ENCODE measurements around the gene BORCS6.

The BORCS6 gene

DNA sequence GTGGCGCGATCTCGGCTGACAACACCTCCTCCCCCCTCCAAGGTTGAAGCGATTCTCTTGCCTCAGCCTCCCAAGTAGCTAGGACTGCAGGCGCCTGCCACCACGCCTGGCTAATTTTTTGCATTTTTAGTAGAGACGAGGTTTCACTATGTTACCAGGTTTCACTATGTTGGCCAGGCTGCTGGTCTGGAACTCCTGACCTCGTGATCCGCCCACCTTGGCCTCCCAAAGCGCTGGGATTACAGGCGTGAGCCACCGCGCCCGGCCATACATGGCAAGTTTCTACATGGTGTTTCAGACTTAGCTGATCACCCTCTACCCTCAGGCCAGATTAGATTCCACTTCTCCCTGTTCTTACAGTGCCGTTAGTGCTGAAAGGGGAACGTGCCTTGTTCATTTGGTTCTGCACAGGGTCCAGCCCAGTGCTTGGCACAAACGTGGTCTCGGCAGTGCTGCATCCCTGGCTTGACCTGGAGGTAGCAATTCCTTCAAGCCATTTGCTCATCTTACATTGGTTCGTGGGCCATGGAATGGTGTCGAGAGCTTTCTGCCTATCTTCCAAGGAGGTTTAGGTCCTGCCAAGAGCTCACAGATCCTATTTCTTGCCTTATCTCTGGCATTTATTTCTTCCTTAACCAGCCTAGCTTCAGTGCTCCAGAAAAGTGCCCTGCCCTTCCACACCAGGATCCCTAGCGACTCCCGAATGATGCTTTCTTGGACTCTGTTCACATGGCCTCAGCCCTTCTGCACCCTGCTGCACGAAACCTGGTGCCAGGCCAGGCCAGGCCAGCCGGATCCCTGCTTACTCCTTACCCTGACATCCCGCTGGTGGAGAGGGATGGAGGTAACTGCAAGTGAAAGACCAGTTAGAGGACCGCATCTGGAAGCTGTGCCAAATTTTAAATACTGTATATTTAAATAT is 35.2 kb upstream of the BORCS6 start:
- no peak overlapping the region for H3K4me2 ChIP-seq (ENCODE audit: low read depth, low read length, poor library complexity, severe bottlenecking)
- H3K27ac ChIP-seq (ENCODE audit: low read depth, low read length) = no peak overlapping the region
- peaks cover 30% of the 10 kb centered on the region for H3F3A ChIP-seq (ENCODE audit: insufficient read depth)
- no peaks in the 10 kb centered on the region for H4K20me1 ChIP-seq (ENCODE audit: low read depth, low read length)
- no peaks in the 10 kb centered on the region for H3K9me2 ChIP-seq (replicated peaks; ENCODE audit: insufficient read depth, low read length)
- no peaks in the 10 kb centered on the region for H3K9me3 ChIP-seq (ENCODE audit: insufficient read depth, low read length)
- TF ChIP-seq, protein P1, sequence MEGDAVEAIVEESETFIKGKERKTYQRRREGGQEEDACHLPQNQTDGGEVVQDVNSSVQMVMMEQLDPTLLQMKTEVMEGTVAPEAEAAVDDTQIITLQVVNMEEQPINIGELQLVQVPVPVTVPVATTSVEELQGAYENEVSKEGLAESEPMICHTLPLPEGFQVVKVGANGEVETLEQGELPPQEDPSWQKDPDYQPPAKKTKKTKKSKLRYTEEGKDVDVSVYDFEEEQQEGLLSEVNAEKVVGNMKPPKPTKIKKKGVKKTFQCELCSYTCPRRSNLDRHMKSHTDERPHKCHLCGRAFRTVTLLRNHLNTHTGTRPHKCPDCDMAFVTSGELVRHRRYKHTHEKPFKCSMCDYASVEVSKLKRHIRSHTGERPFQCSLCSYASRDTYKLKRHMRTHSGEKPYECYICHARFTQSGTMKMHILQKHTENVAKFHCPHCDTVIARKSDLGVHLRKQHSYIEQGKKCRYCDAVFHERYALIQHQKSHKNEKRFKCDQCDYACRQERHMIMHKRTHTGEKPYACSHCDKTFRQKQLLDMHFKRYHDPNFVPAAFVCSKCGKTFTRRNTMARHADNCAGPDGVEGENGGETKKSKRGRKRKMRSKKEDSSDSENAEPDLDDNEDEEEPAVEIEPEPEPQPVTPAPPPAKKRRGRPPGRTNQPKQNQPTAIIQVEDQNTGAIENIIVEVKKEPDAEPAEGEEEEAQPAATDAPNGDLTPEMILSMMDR (IDR thresholded peaks at IDR 0.05; ENCODE audit: insufficient read depth, low read length, poor library complexity, severe bottlenecking) = no peak
- TF ChIP-seq EZH2phosphoT487 (conservative IDR thresholded peaks at IDR 0.05; ENCODE audit: low read length) = no peak
- H3K9ac ChIP-seq (ENCODE audit: low read length) = no peak overlapping the region
- H3K27me3 ChIP-seq (ENCODE audit: low read length) = no peaks in the 10 kb centered on the region
- no peaks in the 10 kb centered on the region for H3K36me3 ChIP-seq (ENCODE audit: low read length)
- no peak overlapping the region for H2AFZ ChIP-seq (ENCODE audit: low read depth, low read length, severe bottlenecking)
- H3K79me2 ChIP-seq (ENCODE audit: insufficient read depth, low read length) = no peaks in the 10 kb centered on the region
- no peak overlapping the region for H3K4me3 ChIP-seq (ENCODE audit: insufficient read depth, low read length, poor library complexity, severe bottlenecking)

DNA sequence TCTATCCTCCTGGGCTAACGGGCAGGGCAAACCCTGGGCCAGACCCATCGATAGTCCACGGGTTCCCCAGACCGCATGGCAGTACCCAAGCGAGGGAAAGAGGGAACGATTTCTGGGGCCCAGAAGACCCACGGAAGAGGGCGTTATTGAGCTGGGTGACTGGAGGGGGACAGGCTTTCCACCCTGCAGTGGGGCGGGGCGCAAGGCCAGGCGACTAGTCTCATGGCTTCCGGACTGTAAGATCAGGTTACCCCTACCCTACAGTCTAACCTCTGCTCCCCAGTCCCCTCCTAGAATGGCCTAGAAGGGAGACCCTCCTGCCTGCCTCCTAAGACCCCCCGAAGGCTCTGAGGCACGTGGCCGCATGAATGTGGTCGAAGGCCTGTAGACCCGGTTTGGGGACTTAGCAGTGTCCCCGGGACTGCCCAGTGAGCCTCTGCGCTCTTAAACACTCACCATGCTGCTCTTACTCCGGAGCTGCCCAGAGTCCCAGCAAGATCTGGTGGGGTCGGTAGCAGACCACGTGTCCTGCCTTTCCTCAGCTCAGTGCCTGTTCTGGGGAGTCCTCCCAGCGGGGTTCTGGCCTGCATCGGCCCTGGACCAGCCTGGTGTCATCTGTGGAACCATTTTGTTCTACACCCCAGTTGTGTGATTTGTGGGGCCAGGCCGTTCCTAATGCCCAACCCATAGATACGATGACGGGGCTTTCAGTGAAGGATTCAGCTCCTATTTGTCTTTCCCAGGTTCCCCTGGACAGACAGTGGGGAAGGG is 33.6 kb upstream of the BORCS6 start:
- Histone ChIP-seq H2AFZ (ENCODE audit: low read depth, low read length, severe bottlenecking) (peak overlapping the region; percentile 38), H3K79me2 (ENCODE audit: insufficient read depth, low read length) (no peaks in the 10 kb centered on the region), H3K4me2 (ENCODE audit: low read depth, low read length, poor library complexity, severe bottlenecking) (peak overlapping the region; percentile 77), H3F3A (ENCODE audit: insufficient read depth) (peaks cover 30% of the 10 kb centered on the region), H3K9me2 (replicated peaks; ENCODE audit: insufficient read depth, low read length) (no peaks in the 10 kb centered on the region), H4K20me1 (ENCODE audit: low read depth, low read length) (no peaks in the 10 kb centered on the region), H3K9me3 (ENCODE audit: insufficient read depth, low read length) (no peaks in the 10 kb centered on the region), H3K36me3 (ENCODE audit: low read length) (no peaks in the 10 kb centered on the region), H3K9ac (ENCODE audit: low read length) (peak overlapping the region; percentile 77), H3K4me3 (ENCODE audit: insufficient read depth, low read length, poor library complexity, severe bottlenecking) (peak overlapping the region; percentile 84), H3K27me3 (ENCODE audit: low read length) (no peaks in the 10 kb centered on the region), H3K27ac (ENCODE audit: low read depth, low read length) (peak overlapping the region; percentile 85)
- TF ChIP-seq EZH2phosphoT487 (conservative IDR thresholded peaks at IDR 0.05; ENCODE audit: low read length) = no peak
- TF ChIP-seq, protein P1 (IDR thresholded peaks at IDR 0.05; ENCODE audit: insufficient read depth, low read length, poor library complexity, severe bottlenecking) = no peak

DNA sequence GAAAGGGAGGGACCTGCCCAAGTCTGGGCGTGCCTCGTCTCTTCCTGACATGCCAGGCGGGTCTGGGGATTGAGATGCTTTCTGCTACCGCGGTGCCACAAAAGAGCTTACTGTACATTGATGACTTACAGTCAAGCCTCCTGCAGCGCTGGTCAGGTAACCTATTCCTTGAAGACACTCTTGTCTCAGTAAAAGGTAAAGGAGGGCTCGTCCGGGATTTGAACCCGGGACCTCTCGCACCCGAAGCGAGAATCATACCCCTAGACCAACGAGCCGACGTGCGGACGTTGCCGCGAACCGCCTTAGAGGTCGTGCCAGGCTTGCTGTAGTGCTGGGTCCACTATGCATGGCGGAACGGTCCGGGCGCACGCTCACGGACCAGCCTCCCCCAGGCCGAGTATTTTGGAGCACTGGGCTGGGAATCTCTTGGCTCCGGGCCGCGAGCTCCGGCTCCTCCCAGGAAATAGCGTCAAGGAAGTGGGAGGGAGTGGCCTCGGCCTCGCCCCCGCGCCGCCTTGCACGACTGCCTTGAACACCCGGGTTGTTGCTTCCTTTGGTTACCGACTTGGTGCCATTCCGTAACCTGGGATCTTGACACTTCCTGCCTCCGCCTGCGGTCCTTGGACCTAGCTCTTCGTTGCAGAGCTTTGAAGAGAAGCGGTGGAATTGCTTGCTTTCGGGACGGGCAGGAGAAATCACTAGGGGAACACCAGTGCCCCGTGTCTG is 32.8 kb upstream of the BORCS6 start:
- Histone ChIP-seq H3K9me2 (replicated peaks; ENCODE audit: insufficient read depth, low read length) (no peaks in the 10 kb centered on the region), H3K4me3 (ENCODE audit: insufficient read depth, low read length, poor library complexity, severe bottlenecking) (peak overlapping the region; percentile 84), H3K27ac (ENCODE audit: low read depth, low read length) (peak overlapping the region; percentile 85), H4K20me1 (ENCODE audit: low read depth, low read length) (no peaks in the 10 kb centered on the region), H2AFZ (ENCODE audit: low read depth, low read length, severe bottlenecking) (peak overlapping the region; percentile 20), H3K9ac (ENCODE audit: low read length) (peak overlapping the region; percentile 77), H3K9me3 (ENCODE audit: insufficient read depth, low read length) (no peaks in the 10 kb centered on the region), H3K27me3 (ENCODE audit: low read length) (no peaks in the 10 kb centered on the region), H3K36me3 (ENCODE audit: low read length) (no peaks in the 10 kb centered on the region), H3K4me2 (ENCODE audit: low read depth, low read length, poor library complexity, severe bottlenecking) (peak overlapping the region; percentile 77), H3F3A (ENCODE audit: insufficient read depth) (peaks cover 30% of the 10 kb centered on the region), H3K79me2 (ENCODE audit: insufficient read depth, low read length) (no peaks in the 10 kb centered on the region)
- TF ChIP-seq EZH2phosphoT487 (conservative IDR thresholded peaks at IDR 0.05; ENCODE audit: low read length) = no peak
- TF ChIP-seq, protein P1 (IDR thresholded peaks at IDR 0.05; ENCODE audit: insufficient read depth, low read length, poor library complexity, severe bottlenecking) = no peak

Measured in SU-DHL-6 (cell line).